ENCODE data around the gene TJAP1.

The TJAP1 gene

GRCh38 chr6:43511824-43512415, 34.5 kb downstream of the TJAP1 start:
- H3K36me3 ChIP-seq (ENCODE audit: insufficient read depth, low read length) = peaks cover 40% of the 10 kb centered on the region

GRCh38 chr6:43515808-43516207, 38.4 kb downstream of the TJAP1 start:
- Histone ChIP-seq H3K9me3 (ENCODE audit: low read length) (no peaks in the 10 kb centered on the region), H3F3A (ENCODE audit: insufficient read depth, low read length) (no peaks in the 10 kb centered on the region), H3K4me2 (ENCODE audit: low read length) (peak overlapping the region; percentile 93), H2AFZ (ENCODE audit: low read length) (no peak overlapping the region), H3K4me1 (ENCODE audit: insufficient read depth, low read length, severe bottlenecking) (peaks cover 26% of the 10 kb centered on the region), H3K36me3 (ENCODE audit: insufficient read depth, low read length) (peaks cover 62% of the 10 kb centered on the region), H3K27me3 (ENCODE audit: insufficient read depth, low read length) (no peaks in the 10 kb centered on the region), H3K4me3 (ENCODE audit: low read depth, low read length, poor library complexity, severe bottlenecking) (peak overlapping the region; percentile 96), H3K27ac (ENCODE audit: low read depth, low read length, poor library complexity, severe bottlenecking) (no peak overlapping the region), H3K9me2 (ENCODE audit: low read depth, low read length) (no peaks in the 10 kb centered on the region), H3K79me2 (ENCODE audit: insufficient read depth, low read length) (peaks cover 30% of the 10 kb centered on the region), H3K9ac (ENCODE audit: low read length) (peak overlapping the region; percentile 98), H4K20me1 (ENCODE audit: insufficient read depth, low read length) (no peaks in the 10 kb centered on the region)
- TF ChIP-seq CTCF (IDR thresholded peaks at IDR 0.05; ENCODE audit: low read length) = no peak
- TF ChIP-seq EZH2 (IDR thresholded peaks at IDR 0.05; ENCODE audit: borderline replicate concordance, low read length) = no peak

More at GRCh38 chr6:43511824-43512415, 34.5 kb downstream of the TJAP1 start:
- H3K27me3 ChIP-seq (ENCODE audit: insufficient read depth, low read length) = peaks cover 8% of the 10 kb centered on the region
- no peak overlapping the region for H3K4me2 ChIP-seq (ENCODE audit: low read length)
- H3K27ac ChIP-seq (ENCODE audit: low read depth, low read length, poor library complexity, severe bottlenecking) = no peak overlapping the region
- H4K20me1 ChIP-seq (ENCODE audit: insufficient read depth, low read length) = no peaks in the 10 kb centered on the region
- H3F3A ChIP-seq (ENCODE audit: insufficient read depth, low read length) = no peaks in the 10 kb centered on the region
- no peaks in the 10 kb centered on the region for H3K9me3 ChIP-seq (ENCODE audit: low read length)
- H3K4me1 ChIP-seq (ENCODE audit: insufficient read depth, low read length, severe bottlenecking) = peaks cover 25% of the 10 kb centered on the region
- TF ChIP-seq CTCF (IDR thresholded peaks at IDR 0.05; ENCODE audit: low read length) = no peak
- no peak for TF ChIP-seq EZH2 (IDR thresholded peaks at IDR 0.05; ENCODE audit: borderline replicate concordance, low read length)
- H2AFZ ChIP-seq (ENCODE audit: low read length) = no peak overlapping the region
- H3K9ac ChIP-seq (ENCODE audit: low read length) = no peak overlapping the region
- no peak overlapping the region for H3K4me3 ChIP-seq (ENCODE audit: low read depth, low read length, poor library complexity, severe bottlenecking)
- H3K79me2 ChIP-seq (ENCODE audit: insufficient read depth, low read length) = peaks cover 6% of the 10 kb centered on the region
- H3K9me2 ChIP-seq (ENCODE audit: low read depth, low read length) = no peaks in the 10 kb centered on the region

- H3K9ac ChIP-seq (ENCODE audit: low read length) = peak overlapping the region; percentile 98
- no peak overlapping the region for H2AFZ ChIP-seq (ENCODE audit: low read length)
- H3K9me2 ChIP-seq (ENCODE audit: low read depth, low read length) = no peaks in the 10 kb centered on the region
- H3K79me2 ChIP-seq (ENCODE audit: insufficient read depth, low read length) = peaks cover 30% of the 10 kb centered on the region
- TF ChIP-seq EZH2 (IDR thresholded peaks at IDR 0.05; ENCODE audit: borderline replicate concordance, low read length) (no peak), CTCF (IDR thresholded peaks at IDR 0.05; ENCODE audit: low read length) (no peak)
- peak overlapping the region; percentile 24 for H3K27ac ChIP-seq (ENCODE audit: low read depth, low read length, poor library complexity, severe bottlenecking)
- H3K4me1 ChIP-seq (ENCODE audit: insufficient read depth, low read length, severe bottlenecking) = peaks cover 26% of the 10 kb centered on the region
- no peaks in the 10 kb centered on the region for H3F3A ChIP-seq (ENCODE audit: insufficient read depth, low read length)
- no peaks in the 10 kb centered on the region for H3K27me3 ChIP-seq (ENCODE audit: insufficient read depth, low read length)
- no peaks in the 10 kb centered on the region for H3K9me3 ChIP-seq (ENCODE audit: low read length)
- H3K4me3 ChIP-seq (ENCODE audit: low read depth, low read length, poor library complexity, severe bottlenecking) = peak overlapping the region; percentile 96
- H4K20me1 ChIP-seq (ENCODE audit: insufficient read depth, low read length) = no peaks in the 10 kb centered on the region
- H3K4me2 ChIP-seq (ENCODE audit: low read length) = peak overlapping the region; percentile 93
- H3K36me3 ChIP-seq (ENCODE audit: insufficient read depth, low read length) = peaks cover 66% of the 10 kb centered on the region
These were observed 39.0 kb downstream of the TJAP1 start for GRCh38 chr6:43516367-43516696.

Data from OCI-LY1 (cell line).